GM12873 (cell line): ENCODE measurements around the gene CYLC2.

Experiments
- TF ChIP-seq, protein P1 (sequence below): IDR thresholded peaks from 2 replicates; pipeline ENCODE4 v1.5.1; 2012; ENCODE audit warnings: low read depth, mild to moderate bottlenecking, moderate library complexity, low read length, control low read depth; ENCODE audit not compliant: insufficient read depth; ENCODE audit errors: missing control alignments

Gene CYLC2, protein sequence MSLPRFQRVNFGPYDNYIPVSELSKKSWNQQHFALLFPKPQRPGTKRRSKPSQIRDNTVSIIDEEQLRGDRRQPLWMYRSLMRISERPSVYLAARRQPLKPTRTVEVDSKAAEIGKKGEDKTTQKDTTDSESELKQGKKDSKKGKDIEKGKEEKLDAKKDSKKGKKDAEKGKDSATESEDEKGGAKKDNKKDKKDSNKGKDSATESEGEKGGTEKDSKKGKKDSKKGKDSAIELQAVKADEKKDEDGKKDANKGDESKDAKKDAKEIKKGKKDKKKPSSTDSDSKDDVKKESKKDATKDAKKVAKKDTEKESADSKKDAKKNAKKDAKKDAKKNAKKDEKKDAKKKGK

DNA sequence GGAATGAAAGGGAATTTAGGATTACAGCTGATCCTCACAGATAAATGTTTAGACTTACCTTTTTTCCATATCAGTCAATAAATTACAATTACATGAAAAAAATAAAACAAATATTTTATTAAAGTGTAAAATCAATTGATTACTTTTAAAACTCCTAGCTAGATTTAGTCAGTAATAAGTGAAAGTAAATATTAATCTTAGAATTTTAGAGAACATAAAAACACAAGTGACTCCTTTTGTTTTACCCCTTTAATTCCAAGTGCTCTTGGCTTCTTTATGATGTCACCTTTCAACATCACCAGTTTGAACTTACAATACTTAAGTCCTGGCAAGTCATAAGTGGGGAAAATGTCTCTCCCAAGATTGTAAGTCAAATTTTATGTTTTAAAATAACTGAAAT, at the start of gene CYLC2:
CYLC2 (plus strand) TSS at position 301 of the 400 bp plus-strand sequence; CDS start at position 349, 48 bp downstream.
- TF ChIP-seq, protein P1, sequence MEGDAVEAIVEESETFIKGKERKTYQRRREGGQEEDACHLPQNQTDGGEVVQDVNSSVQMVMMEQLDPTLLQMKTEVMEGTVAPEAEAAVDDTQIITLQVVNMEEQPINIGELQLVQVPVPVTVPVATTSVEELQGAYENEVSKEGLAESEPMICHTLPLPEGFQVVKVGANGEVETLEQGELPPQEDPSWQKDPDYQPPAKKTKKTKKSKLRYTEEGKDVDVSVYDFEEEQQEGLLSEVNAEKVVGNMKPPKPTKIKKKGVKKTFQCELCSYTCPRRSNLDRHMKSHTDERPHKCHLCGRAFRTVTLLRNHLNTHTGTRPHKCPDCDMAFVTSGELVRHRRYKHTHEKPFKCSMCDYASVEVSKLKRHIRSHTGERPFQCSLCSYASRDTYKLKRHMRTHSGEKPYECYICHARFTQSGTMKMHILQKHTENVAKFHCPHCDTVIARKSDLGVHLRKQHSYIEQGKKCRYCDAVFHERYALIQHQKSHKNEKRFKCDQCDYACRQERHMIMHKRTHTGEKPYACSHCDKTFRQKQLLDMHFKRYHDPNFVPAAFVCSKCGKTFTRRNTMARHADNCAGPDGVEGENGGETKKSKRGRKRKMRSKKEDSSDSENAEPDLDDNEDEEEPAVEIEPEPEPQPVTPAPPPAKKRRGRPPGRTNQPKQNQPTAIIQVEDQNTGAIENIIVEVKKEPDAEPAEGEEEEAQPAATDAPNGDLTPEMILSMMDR, result no peak

DNA sequence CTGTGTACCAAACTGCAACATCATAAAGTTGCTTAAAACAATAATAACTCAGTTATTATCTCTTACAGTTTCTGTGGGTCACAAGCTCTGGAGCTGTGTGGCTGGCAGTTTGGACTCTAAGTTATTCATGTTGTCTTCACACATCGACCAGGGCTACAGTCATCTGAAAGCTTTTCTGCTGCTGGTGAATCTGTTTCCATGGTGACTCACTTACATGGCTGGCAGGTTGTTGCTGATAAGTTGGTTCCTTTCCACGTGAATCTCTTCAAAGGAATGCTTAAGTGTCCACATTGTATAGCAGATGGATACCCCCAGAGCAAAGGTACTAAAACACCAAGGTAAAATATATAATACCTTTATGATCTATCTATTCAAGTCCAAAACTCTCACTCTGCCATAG, 44.8 kb upstream of the CYLC2 start:
- TF ChIP-seq, protein P1, result no peak

DNA sequence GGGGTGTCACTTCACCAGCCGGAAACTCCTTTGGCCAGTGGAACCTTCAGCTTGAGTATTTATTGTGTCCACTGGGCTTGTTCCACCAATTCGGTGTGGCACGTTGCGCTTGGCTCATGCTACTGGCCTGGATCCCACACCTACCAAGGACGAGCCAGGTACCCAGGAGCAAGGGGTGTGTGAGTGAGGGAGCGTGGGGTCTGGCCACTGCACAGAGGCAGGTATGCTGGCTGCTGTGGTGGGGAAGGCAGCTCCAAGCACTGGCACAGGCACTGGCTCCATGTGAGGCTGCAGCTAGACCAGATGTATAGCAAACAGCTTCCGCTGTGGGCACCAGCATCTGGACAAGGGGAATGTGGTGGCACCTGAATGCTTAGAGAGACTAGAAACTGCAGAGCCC, 28.1 kb upstream of the CYLC2 start:
- TF ChIP-seq, protein P1, result no peak

DNA sequence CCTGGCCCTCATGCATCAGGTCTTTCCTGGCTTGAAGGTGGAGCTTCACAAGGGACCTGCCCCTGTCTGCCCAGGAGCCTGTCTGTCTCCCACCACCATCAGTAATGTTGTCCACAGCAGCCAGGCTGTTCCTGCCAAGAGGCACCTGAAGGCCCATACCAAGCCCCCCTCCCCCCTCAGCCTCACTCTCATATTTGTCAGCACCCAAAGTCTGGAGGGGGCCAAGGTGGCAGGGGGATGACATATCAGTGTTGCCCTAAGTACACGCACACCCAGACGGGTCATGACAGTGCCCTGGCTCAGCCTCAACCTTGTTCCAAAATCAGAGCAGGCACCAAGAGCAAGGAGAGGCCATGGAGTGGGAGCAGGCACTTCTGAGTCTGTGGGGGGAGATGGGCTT, 27.2 kb upstream of the CYLC2 start:
- TF ChIP-seq, protein P1, result no peak

DNA sequence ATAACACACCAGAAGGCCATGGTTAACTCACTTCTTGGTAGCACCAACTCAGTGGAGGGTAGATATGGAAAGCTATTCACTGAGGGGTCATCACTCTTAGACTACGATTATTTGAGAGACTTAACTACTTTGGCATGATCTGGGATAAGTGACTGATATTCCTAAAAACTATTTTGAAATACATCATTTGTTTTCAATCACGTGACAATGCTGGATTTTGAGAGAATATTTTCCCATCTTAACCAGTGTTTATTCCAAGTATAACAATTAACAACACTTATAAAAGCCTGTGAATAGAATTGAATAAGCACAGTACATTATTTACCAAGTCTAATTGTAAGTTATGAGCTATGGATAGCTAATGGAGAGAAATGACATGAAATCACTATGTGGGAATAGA, 22.4 kb upstream of the CYLC2 start:
- TF ChIP-seq, protein P1, result no peak

DNA sequence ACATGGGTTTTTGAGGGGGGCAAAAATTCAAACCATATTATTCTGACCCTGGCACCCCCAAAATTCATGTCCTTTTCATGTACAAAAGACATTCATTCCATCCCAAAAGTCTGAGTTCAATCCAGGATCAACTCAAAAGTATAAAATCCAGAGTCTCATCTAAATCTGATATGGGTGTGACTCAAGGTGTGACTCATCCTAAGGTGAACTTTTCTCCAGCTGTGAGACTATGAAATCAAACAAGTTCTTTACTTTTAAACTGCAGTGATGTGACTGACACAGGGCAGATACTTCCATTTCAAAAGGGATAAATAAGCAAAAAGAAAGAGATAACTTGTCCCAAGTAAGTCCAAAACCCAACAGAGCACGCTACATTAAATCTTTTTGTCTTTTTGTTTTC, 20.6 kb upstream of the CYLC2 start:
- TF ChIP-seq, protein P1, result no peak

DNA sequence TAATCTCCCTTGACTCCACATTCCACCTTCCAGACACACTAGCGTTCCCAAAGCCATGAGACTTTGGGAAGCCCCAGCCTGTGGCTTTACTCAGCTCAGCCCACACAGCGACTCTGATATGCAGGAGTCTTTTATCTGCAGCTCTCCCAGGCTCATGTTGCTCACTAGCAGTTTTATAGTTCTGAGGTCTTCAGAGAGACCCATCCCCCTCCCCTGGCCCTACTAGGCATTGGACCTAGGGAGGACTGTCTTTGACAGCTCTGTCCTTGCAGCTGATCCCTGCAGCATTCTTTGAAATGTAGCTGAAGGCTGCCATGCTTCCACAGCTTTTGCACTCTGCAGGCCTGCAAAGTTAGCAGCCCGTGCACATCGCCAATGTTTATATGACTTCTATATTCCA, 19.9 kb upstream of the CYLC2 start:
- TF ChIP-seq, protein P1, result no peak
